Esophagus muscularis mucosa (tissue), 4 donors: ENCODE data around the gene RBBP9.

Experiments used
- EP300 ChIP-seq: sonication (generic); formaldehyde crosslinking; IDR thresholded peaks from one replicate; pipeline ENCODE4 v1.6.1; 2017; ENCODE audit warnings: antibody characterized with exemption
- POLR2A ChIP-seq: fragments of 450-650 bp; IDR thresholded peaks from one replicate; pipeline ENCODE4 v1.6.1; 2017; ENCODE audit warnings: antibody characterized with exemption, moderate library complexity, mild to moderate bottlenecking, low read depth
- POLR2AphosphoS5 ChIP-seq, 2 donors: sonication (generic); formaldehyde crosslinking; IDR thresholded peaks; one replicate each; pipeline ENCODE4 v1.6.1; 2017; ENCODE audit warnings: antibody characterized with exemption in 2 of 2
- TF ChIP-seq, protein P1 (sequence below), 3 experiments: fragments of 200-600 bp in 2 of 3; fragments of 450-650 bp in 1 of 3; sonication (generic) in 2 of 3; IDR thresholded peaks; one replicate each; pipeline ENCODE4 v1.5.1; 2017 to 2019; ENCODE audit warnings: antibody characterized with exemption in 3 of 3, mild to moderate bottlenecking in 2 of 3, moderate library complexity in 1 of 3

DNA sequence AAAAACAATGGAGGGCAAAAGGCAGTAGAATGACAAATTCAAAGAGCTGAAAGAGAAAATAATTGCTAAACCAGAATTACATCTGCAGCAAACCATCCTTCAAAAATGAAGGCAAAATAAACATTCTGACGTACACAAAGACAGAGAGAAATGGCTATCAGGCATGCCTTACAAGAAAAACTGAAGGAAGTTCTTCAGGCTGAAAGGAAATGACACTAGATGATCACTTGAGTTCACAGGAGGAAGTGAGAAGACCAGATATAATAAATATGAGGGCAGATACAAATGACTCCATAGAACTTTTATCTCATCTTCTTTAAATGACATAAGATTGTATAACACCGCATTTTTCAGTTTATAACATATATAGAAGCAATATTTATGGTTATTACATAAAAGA is 60.2 kb downstream of the RBBP9 start:
- TF ChIP-seq POLR2A (no peak), POLR2AphosphoS5 (IDR thresholded peaks at IDR 0.05) (no peak), EP300 (no peak)
- TF ChIP-seq, protein P1, sequence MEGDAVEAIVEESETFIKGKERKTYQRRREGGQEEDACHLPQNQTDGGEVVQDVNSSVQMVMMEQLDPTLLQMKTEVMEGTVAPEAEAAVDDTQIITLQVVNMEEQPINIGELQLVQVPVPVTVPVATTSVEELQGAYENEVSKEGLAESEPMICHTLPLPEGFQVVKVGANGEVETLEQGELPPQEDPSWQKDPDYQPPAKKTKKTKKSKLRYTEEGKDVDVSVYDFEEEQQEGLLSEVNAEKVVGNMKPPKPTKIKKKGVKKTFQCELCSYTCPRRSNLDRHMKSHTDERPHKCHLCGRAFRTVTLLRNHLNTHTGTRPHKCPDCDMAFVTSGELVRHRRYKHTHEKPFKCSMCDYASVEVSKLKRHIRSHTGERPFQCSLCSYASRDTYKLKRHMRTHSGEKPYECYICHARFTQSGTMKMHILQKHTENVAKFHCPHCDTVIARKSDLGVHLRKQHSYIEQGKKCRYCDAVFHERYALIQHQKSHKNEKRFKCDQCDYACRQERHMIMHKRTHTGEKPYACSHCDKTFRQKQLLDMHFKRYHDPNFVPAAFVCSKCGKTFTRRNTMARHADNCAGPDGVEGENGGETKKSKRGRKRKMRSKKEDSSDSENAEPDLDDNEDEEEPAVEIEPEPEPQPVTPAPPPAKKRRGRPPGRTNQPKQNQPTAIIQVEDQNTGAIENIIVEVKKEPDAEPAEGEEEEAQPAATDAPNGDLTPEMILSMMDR (IDR thresholded peaks at IDR 0.05): no peak
